Activated naive CD8-positive, alpha-beta T cell treated with anti-CD3 and anti-CD28 coated beads, Interleukin-2, amount 50 U/mL, for 16 hours (primary cell): ENCODE results near the gene BCR.

Experiments used
- DNase-seq: peaks from one replicate; pipeline ENCODE4 v3.0.0-alpha.2; 2020; ENCODE audit warnings: low read depth, low spot score

BCR gene

GRCh38 chr22:23230348-23231068 lies 50.2 kb downstream of the BCR start:
- DNase-seq = no peak

DNA sequence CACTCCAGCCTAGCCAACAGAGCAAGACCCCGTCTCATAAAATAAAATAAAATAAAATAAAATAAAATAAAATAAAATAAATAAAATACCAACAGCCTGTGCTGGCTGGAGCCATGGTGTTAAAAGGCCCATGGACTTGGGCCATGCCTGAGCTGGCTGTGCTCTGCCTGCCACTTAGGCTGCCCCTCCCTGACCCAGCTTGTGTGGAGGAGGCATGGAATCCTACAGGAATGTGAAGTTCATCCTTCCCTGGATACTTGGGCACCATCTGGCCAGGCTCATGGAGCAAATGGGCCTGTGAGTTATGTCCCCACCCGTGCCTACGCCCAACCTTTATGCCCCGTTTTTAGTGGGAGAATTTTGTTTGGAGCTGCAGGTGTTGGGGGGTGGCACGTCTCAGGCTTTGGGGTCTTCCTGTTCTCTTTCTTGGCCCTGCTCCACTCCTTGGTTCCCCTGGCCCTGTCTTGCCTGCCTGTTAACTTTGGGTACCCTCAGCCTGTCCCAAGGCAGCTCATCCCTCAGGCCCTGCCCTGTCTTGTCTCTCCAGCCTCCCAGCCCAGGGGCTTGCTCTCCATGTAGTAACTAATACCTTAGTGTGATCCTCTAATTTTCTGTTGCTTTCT lies 51.3 kb downstream of the BCR start:
- no peak for DNase-seq

- no peak for DNase-seq
Measured at GRCh38 chr22:23232094-23232905, 52.0 kb downstream of the BCR start.

- DNase-seq = no peak
Measured at GRCh38 chr22:23233084-23233531, 52.8 kb downstream of the BCR start.

GRCh38 chr22:23233752-23234408 lies 53.6 kb downstream of the BCR start:
- no peak for DNase-seq

GRCh38 chr22:23234409-23235161 lies 54.3 kb downstream of the BCR start:
- DNase-seq = no peak

- no peak for DNase-seq
Measured at GRCh38 chr22:23235425-23235824, 55.1 kb downstream of the BCR start.

GRCh38 chr22:23236026-23236425 lies 55.7 kb downstream of the BCR start:
- no peak for DNase-seq

GRCh38 chr22:23236440-23237184 lies 56.3 kb downstream of the BCR start:
- no peak for DNase-seq

DNA sequence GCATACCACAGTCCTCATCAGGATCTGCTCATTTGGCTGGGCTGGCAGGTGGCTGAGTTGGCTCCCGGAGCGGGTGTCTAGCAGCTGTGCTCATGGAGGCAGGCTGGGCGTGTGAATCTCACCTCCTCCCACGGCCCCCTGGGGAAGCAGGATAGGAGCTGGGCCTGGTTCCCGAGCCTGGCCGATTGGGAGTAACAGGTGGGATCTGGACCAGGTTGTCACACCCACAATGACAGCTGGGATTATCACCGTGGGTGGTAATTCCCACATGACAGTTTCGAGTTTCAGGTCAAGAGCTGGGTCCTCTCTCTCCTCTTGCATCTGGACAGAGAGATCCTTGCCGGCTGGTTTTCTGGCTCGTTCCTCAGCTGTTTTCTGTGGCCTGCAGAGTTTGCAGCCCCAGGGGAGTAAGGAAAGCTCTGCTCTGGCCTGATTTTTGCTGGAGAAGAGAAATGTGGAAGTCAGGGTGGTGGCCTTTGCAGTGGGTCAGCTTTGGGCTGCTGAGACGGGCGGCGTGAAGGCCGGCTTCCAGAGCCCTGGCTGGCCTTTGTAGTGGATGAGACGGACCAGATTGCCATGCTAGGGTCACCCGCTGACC lies 57.0 kb downstream of the BCR start:
- DNase-seq = no peak

DNA sequence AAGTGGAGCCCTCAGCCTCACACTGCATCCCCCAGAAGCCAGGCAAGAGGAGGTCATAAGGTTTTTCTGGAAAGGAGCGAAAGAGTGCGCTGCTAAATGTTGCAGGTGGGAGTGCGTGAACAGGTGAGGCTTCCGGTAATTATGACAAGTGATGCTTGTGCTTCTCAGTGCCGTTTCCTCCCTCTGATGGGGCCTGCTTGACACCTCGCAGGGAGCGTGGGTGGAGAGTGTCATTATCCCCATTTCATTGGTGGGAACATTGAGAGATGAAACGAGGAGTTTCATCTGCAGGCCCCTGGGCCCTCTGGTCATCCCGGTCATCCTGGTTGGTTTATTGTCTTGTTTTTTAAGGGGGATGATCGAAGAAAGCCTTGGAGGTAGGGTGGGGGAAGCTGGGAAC lies 57.5 kb downstream of the BCR start:
- no peak for DNase-seq

GRCh38 chr22:23238707-23239106 lies 58.4 kb downstream of the BCR start:
- no peak for DNase-seq

DNA sequence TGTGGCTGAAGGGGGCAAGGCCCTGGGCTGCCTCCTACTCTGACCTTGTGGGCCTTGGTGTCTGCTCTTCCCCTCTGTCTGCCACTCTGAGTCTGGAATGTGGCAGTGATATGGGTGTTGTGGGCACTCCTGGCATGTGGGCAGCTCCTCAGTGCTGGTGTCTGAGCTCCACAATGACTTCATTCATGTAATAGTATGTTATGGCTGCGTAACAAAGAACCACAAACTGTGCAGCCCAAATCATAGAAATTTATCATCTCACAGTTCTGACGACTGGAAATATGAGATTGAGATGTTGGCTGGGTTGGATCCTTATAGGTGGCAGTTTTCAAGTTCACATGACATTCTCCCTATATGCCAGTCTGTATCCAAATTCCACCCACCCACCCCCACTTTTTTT lies 59.1 kb downstream of the BCR start:
- DNase-seq = no peak

GRCh38 chr22:23240639-23241389 lies 60.5 kb downstream of the BCR start:
- DNase-seq = no peak

- no peak for DNase-seq
Measured at GRCh38 chr22:23241562-23242472, 61.5 kb downstream of the BCR start.

DNA sequence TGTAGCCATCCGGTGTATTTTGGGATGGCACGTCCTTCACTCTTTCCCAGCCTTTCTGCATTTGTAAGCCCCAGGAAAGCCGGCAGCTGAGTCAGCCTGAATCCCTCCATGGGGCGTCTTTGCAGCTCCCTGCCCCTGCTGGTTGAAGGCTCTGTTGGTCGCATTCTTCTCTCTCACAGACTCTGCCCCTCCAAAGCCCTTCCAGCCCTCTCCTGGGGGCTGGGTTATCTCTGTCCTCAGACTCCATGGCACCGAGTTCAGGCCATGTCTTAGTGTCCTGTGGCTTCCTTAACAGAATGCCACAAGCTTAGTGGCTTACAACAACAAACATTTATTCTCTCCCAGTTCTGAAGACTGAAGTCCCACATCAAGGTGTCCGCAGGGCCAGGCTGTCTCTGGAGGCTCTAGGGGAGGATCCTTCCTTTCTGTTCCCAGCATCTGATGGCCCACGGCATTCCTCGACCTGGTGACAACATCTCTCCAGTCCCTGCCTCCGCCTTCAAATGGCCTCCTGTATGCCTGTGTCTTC lies 62.2 kb downstream of the BCR start:
- no peak for DNase-seq

DNA sequence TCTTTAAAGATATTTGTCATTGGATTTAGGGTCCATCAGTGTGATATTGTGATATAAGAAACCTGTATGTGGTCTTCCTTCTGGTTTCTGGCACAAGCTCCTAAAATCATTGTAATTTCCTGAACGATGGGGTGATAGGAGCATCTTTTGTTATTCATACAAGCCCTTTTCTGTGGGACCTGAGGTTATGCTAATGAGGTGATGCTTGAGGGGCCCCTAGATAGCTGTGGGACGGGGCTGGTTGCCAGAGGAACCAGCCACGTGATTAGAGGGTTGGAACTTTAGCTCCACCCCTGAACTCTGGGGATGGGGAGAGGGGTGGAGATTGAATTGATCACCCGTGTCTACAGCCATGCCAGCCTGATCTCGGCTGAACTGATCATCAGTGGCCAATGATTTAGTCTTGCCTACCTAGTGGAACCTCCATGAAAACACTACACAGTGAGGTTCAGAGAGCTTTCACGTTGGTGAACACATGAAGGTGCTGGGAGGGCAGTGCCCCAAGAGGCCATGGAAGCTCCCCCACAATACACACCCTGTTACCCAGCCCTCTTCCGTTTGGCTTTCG lies 62.8 kb downstream of the BCR start:
- DNase-seq = peak; percentile 31
